Heart right ventricle (tissue), 16 donors: ENCODE data around the gene SEC14L6. TPM values are rescaled to one million over a fixed set of nuclear protein-coding genes. Genes with fewer than 3 reads are reported as not detected.

Experiments used
- ATAC-seq, 8 donors: fragments of 200-7000 bp; cut with Tn5 transposase; one replicate each; pipeline ENCODE4 v1.9.1; 2020; ENCODE audit warnings: mild to moderate bottlenecking in 8 of 8, moderate library complexity in 8 of 8, moderate number of reproducible peaks in 1 of 8
- DNase-seq, 2 donors: peaks; one replicate each; pipeline ENCODE4 v3.0.0-alpha.2; 2020
- H3K27ac ChIP-seq, 10 donors: fragments of 200-600 bp; sonication (generic) in 2 of 10; one replicate each; pipeline versions ENCODE4 v1.5.0 to v1.8.0; 2020 to 2022; ENCODE audit warnings: mild to moderate bottlenecking in 3 of 10
- H3K27me3 ChIP-seq, 7 donors: fragments of 200-600 bp; one replicate each; pipeline ENCODE4 v1.8.0; 2021 to 2022; ENCODE audit warnings: mild to moderate bottlenecking in 2 of 7
- H3K36me3 ChIP-seq, 9 donors: fragments of 200-600 bp; sonication (generic) in 1 of 9; one replicate each; pipeline versions ENCODE4 v1.5.0 to v1.8.0; 2020 to 2022; ENCODE audit warnings: mild to moderate bottlenecking in 2 of 9
- H3K4me1 ChIP-seq, 9 donors: fragments of 200-600 bp; sonication (generic) in 1 of 9; one replicate each; pipeline versions ENCODE4 v1.5.0 to v1.8.0; 2020 to 2022; ENCODE audit warnings: mild to moderate bottlenecking in 4 of 9
- H3K4me3 ChIP-seq, 10 donors: fragments of 200-600 bp; sonication (generic) in 2 of 10; one replicate each; pipeline versions ENCODE4 v1.5.0 to v1.8.0; 2020 to 2022; ENCODE audit warnings: mild to moderate bottlenecking in 7 of 10, moderate library complexity in 2 of 10
- H3K9me3 ChIP-seq, 11 donors: fragments of 200-600 bp in 10 of 11; sonication (generic) in 2 of 11; one replicate each; pipeline versions ENCODE4 v1.5.0 to v1.8.0; 2013 to 2022; ENCODE audit warnings: mild to moderate bottlenecking in 2 of 11, control low read depth in 1 of 11, moderate library complexity in 1 of 11
- CTCF ChIP-seq, 9 donors: fragments of 200-600 bp; sonication (generic) in 2 of 9; IDR thresholded peaks; one replicate each; pipeline versions ENCODE4 v1.5.0 to v1.8.0; 2021 to 2022; ENCODE audit warnings: antibody characterized with exemption in 9 of 9, mild to moderate bottlenecking in 5 of 9, moderate library complexity in 1 of 9
- WGBS, 2 donors: extraction: QIAGEN DNeasy Blood & Tissue Kit; methylation state at CpG; one replicate each; pipeline ENCODE4 v1.1.7; 2013; ENCODE audit warnings: inconsistent platforms in 1 of 2; 5-methylcytosine and 5-hydroxymethylcytosine counted together
- intact Hi-C, 10 donors: fragments of 100-400 bp; cut with DNase I; formaldehyde crosslinking; loops; one replicate each; pipeline versions ENCODE4 v1.11.1 to v1.14.2; 2022
- polyA plus RNA-seq, 2 donors: library from polyadenylated mRNA; stranded (reverse); fragments of 200-250 nt; gene quantifications; one replicate each; pipeline ENCODE4 v1.2.3, GENCODE V29; 2013
- total RNA-seq, 10 donors: library from RNA; stranded (reverse); fragmentation: NEBNext Ultra II Directional in 3 of 10; extraction: Animal tissue kit (Norgen Biotek cat#: 25700) in 3 of 10; gene quantifications; one replicate each; pipeline versions ENCODE4 v1.2.1 to v1.2.4, GENCODE V29; 2021 to 2023
- donor health status: Arrhythmogenic right ventricular cardiomyopathy.
- donor health status: ischemic (EF 13 %, LVEDD 7.1; RV severe dilation, severe dysfunction).
- donor health status: healthy with polysubstance abuse.
- donor health status: DM: no; HTN: yes; CAD: no.
- donor health status: DM: no; HTN: no; CAD: no.
- donor health status: ischemic (EF 25% LVEDD 6.9; RV normal size, moderate dysfunction).
- donor health status: ischemic (EF 25% LVEDD 5.7; RV mildly dilated, moderate dysfunction).
- donor health status: healthy.
- donor health status: DM: yes; HTN: yes; CAD: no.
- donor health status: Ischemic cardiomyopathy.
- donor health status: ischemic (EF 35%, LVEDD 5.7; RV mildly dilated, moderate dysfunction).
- donor health status: nonischemic (EF 11% LVEDD 7.7; RV severe dilation, severe dysfunction).
- donor health status: DM: yes; HTN: yes; CAD: no.
- donor health status: PGD.
- donor health status: ischemic (EF 29% LVEDD 5.4; RV normal size, mild dysfunction).
- donor health status: nonischemic (EF 23%, LVEDD 6.1; RV moderate dilation, normal function).

SEC14L6 gene
- total and polyA plus RNA-seq, 12 donors, result 0.11 to 0.37 (median 0.25) TPM; not detected in 7

DNA sequence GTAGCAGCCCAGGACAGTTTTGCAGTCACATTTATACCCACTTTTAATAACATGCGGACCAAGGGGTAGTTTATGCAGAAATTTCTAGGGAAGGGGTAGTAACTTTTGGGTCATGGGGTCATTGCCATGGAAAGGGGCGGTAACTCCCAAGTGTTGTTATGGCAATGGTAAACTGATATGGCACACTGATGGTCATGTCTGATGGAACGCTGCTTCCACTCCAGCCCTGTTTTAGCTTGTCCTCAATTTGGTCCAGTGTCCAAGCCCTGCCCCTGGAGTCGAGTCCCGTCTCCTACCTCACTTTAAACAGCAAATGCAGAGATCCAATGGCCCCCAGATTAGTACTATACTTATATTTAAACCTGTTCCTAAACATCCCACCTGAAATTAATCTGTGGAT, 29.8 kb downstream of the SEC14L6 start:
- no peak overlapping the region for H3K4me3 ChIP-seq
- 89 to 91% methylated on average over 5 of the region's 5 CpGs for WGBS, 2 donors
- no peak for TF ChIP-seq CTCF (IDR thresholded peaks at IDR 0.05)
- peaks cover 0 to 12% (median 0%) of the 10 kb centered on the region in 7 donors for H3K27me3 ChIP-seq
- no peak for DNase-seq
- ATAC-seq, result no peak
- H3K27ac ChIP-seq, result no peak overlapping the region
- no peaks in the 10 kb centered on the region for H3K4me1 ChIP-seq
- no peaks in the 10 kb centered on the region for H3K36me3 ChIP-seq
- intact Hi-C loops, result no loop called here
- H3K9me3 ChIP-seq, result peaks cover 0 to 10% (median 0%) of the 10 kb centered on the region in 11 donors

DNA sequence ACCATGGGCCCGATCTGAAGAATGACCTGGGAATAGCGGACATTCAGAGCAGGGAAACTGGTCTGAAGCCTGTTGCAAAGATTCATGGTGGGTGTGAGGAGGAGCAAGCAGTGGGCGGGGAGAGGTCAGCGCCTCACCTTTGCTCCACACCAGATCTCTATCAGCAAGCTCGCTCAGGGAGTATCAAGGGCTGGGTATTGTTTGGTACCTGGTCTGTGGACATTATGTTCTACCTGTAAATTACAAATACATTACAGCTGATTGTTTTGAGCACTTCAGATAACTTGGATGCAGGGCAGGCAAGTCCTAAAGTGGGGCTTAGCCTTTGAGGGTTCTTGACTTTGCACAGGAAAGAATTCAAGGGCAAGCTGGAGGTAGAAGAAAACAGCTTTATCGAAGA, 30.3 kb downstream of the SEC14L6 start:
- 85 to 86% methylated on average over 6 of the region's 6 CpGs for WGBS, 2 donors
- no peak for DNase-seq
- H3K9me3 ChIP-seq, result peaks cover 0 to 12% (median 0%) of the 10 kb centered on the region in 11 donors
- no peak for ATAC-seq
- no peaks in the 10 kb centered on the region for H3K36me3 ChIP-seq
- intact Hi-C loops, result no loop called here
- no peak overlapping the region for H3K4me3 ChIP-seq
- no peak for TF ChIP-seq CTCF (IDR thresholded peaks at IDR 0.05)
- H3K4me1 ChIP-seq, result no peaks in the 10 kb centered on the region
- peaks cover 0 to 8% (median 0%) of the 10 kb centered on the region in 7 donors for H3K27me3 ChIP-seq
- no peak overlapping the region for H3K27ac ChIP-seq

DNA sequence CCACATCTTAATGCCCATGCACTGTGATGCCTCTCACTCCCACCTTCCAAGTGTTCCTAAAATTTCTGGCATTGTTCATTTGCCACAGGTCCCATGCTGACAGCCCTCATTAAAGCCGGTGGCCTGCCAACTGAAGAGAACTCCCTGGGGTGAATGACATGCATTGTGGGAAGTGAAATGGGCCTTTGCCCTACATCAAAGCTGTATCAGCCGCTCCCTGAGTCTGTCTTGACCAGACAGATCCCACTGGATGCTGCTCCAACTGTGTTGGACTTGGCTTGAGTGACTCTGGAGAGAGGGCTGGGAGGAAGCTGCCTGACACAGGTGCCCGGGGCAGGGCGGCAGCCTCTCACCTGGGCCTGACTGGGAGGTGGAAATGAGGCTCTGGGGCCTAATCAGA, 32.3 kb downstream of the SEC14L6 start:
- Histone ChIP-seq H3K27me3 (peaks cover 0 to 5% (median 0%) of the 10 kb centered on the region in 7 donors), H3K9me3 (peaks cover 0 to 12% (median 0%) of the 10 kb centered on the region in 11 donors), H3K36me3 (no peaks in the 10 kb centered on the region), H3K27ac (no peak overlapping the region), H3K4me1 (no peaks in the 10 kb centered on the region), H3K4me3 (no peak overlapping the region)
- WGBS, 2 donors, result 82 to 84% methylated on average over 4 of the region's 4 CpGs
- ATAC-seq (no peak), DNase-seq (no peak)
- no peak for TF ChIP-seq CTCF (IDR thresholded peaks at IDR 0.05)
- intact Hi-C loops, result no loop called here

- 89 to 91% methylated on average over 6 of the region's 6 CpGs for WGBS, 2 donors
- H3K9me3 ChIP-seq, result peaks cover 0 to 12% (median 0%) of the 10 kb centered on the region in 11 donors
Measured at GRCh38 chr22:30513462-30513861, 33.1 kb downstream of the SEC14L6 start.

More at GRCh38 chr22:30513462-30513861, 33.1 kb downstream of the SEC14L6 start:
- no peak for DNase-seq
- Histone ChIP-seq H3K27ac (no peak overlapping the region), H3K27me3 (peaks cover 0 to 12% (median 5%) of the 10 kb centered on the region in 7 donors), H3K4me3 (no peak overlapping the region), H3K36me3 (no peaks in the 10 kb centered on the region), H3K4me1 (no peaks in the 10 kb centered on the region)
- intact Hi-C loops, result no loop called here
- ATAC-seq, result no peak
- TF ChIP-seq CTCF (IDR thresholded peaks at IDR 0.05), result no peak
